ENCODE data around the gene PAFAH2.

DNA sequence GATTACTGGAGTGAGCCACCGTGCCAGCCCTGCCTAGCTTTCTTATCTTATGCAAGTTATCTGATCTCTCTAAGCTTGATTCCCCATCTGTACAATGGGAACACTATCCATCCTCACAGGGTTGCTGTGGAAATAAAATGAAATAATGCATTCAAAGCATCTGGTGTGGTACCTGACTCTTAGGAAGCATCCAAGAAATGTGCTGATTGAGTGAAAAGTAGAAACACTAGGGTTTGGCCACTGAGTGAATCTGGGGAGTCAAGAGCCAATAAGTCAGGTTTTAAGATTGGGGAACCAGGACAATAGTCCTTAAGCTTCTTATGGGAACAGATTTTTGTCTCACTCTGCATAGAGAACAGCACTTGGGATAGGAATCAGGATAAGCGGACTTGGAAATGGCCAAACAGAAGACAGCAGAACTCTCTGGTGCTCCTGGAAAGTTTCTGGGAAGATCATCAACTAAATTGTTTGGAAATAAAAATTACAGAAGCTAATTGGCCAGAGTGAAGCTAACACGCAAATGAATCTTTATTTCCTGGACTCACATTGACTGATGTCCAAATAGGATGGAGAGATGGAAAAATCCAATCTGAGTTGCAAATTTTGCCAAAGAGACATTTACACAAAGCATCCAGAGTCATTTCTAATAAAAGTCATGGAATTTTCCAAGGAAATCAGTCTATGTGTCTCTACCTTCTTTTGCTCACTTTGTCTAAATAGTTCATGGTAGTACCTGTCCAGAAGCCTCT lies 3.3 kb downstream of the PAFAH2 start:
- TF ChIP-seq, protein P1, sequence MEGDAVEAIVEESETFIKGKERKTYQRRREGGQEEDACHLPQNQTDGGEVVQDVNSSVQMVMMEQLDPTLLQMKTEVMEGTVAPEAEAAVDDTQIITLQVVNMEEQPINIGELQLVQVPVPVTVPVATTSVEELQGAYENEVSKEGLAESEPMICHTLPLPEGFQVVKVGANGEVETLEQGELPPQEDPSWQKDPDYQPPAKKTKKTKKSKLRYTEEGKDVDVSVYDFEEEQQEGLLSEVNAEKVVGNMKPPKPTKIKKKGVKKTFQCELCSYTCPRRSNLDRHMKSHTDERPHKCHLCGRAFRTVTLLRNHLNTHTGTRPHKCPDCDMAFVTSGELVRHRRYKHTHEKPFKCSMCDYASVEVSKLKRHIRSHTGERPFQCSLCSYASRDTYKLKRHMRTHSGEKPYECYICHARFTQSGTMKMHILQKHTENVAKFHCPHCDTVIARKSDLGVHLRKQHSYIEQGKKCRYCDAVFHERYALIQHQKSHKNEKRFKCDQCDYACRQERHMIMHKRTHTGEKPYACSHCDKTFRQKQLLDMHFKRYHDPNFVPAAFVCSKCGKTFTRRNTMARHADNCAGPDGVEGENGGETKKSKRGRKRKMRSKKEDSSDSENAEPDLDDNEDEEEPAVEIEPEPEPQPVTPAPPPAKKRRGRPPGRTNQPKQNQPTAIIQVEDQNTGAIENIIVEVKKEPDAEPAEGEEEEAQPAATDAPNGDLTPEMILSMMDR (IDR thresholded peaks at IDR 0.05) = no peak
- TF ChIP-seq POLR2A (IDR thresholded peaks at IDR 0.05) = no peak

All from heart left ventricle (tissue), 13 donors.